Neural progenitor cell (in vitro differentiated cells): ENCODE results near the gene MYLK. TPM values are rescaled to one million over a fixed set of nuclear protein-coding genes. Genes with fewer than 3 reads are reported as not detected.

ENCODE experiments used
- DNase-seq: peaks from one replicate; pipeline ENCODE4 v3.0.0-alpha.2; 2016; ENCODE audit warnings: low spot score
- H2AFZ ChIP-seq: fragments of 200-600 bp; sonication (generic); replicated peaks from 2 replicates; pipeline ENCODE4 v1.6.1; 2016; ENCODE audit warnings: antibody characterized with exemption
- H3F3A ChIP-seq: fragments of 200-600 bp; sonication (generic); 2 replicates; pipeline ENCODE4 v1.6.1; 2016; ENCODE audit warnings: antibody characterized with exemption, low read depth
- H3K27ac ChIP-seq: fragments of 200-600 bp; sonication (generic); 2 replicates; pipeline ENCODE4 v1.5.1; 2016; ENCODE audit warnings: mild to moderate bottlenecking
- H3K27me3 ChIP-seq: fragments of 200-600 bp; sonication (generic); 2 replicates; pipeline ENCODE4 v1.6.1; 2016; ENCODE audit warnings: mild to moderate bottlenecking, moderate library complexity
- H3K36me3 ChIP-seq: fragments of 200-600 bp; sonication (generic); 2 replicates; pipeline ENCODE4 v1.5.1; 2016
- H3K4me1 ChIP-seq: fragments of 200-600 bp; sonication (generic); 2 replicates; pipeline ENCODE4 v1.6.1; 2016; ENCODE audit warnings: mixed run types
- H3K4me2 ChIP-seq: fragments of 200-600 bp; sonication (generic); 2 replicates; pipeline ENCODE4 v1.6.1; 2016
- H3K4me3 ChIP-seq: fragments of 200-600 bp; sonication (generic); 2 replicates; pipeline ENCODE4 v1.5.1; 2016
- H3K79me2 ChIP-seq: fragments of 200-600 bp; sonication (generic); 2 replicates; pipeline ENCODE4 v1.6.1; 2016; ENCODE audit warnings: low read depth
- H3K9ac ChIP-seq: fragments of 200-600 bp; sonication (generic); 2 replicates; pipeline ENCODE4 v1.6.1; 2016
- H3K9me3 ChIP-seq: fragments of 200-600 bp; sonication (generic); 2 replicates; pipeline ENCODE4 v1.5.1; 2016; ENCODE audit warnings: low read depth
- H4K20me1 ChIP-seq: fragments of 200-600 bp; sonication (generic); 2 replicates; pipeline ENCODE4 v1.6.1; 2016; ENCODE audit warnings: low read depth
- H3K27ac Mint-ChIP-seq: 3 replicates; pipeline ENCODE4 v1.8.0; 2021; ENCODE audit warnings: mixed read lengths
- H3K27me3 Mint-ChIP-seq: 2 replicates; pipeline ENCODE4 v1.8.0; 2022; ENCODE audit warnings: low read depth, mild to moderate bottlenecking, inconsistent platforms, moderate library complexity, mixed read lengths; ENCODE audit not compliant: insufficient read depth
- H3K36me3 Mint-ChIP-seq: 3 replicates; pipeline ENCODE4 v1.8.0; 2021; ENCODE audit warnings: mixed read lengths
- H3K4me1 Mint-ChIP-seq: 3 replicates; pipeline ENCODE4 v1.8.0; 2021; ENCODE audit warnings: mixed read lengths
- H3K4me3 Mint-ChIP-seq: 3 replicates; pipeline ENCODE4 v1.8.0; 2021; ENCODE audit warnings: mild to moderate bottlenecking, moderate library complexity, mixed read lengths
- H3K9me3 Mint-ChIP-seq: 3 replicates; pipeline ENCODE4 v1.8.0; 2020; ENCODE audit warnings: mixed read lengths
- CTCF ChIP-seq: fragments of 200-600 bp; sonication (generic); IDR thresholded peaks from 2 replicates; pipeline ENCODE4 v1.5.1; 2017; ENCODE audit warnings: antibody characterized with exemption, mild to moderate bottlenecking
- EZH2 ChIP-seq: fragments of 200-600 bp; sonication (generic); IDR thresholded peaks from 2 replicates; pipeline ENCODE4 v1.6.1; 2017; ENCODE audit warnings: antibody characterized with exemption, mild to moderate bottlenecking, moderate library complexity
- EZH2phosphoT487 ChIP-seq: fragments of 200-600 bp; sonication (generic); IDR thresholded peaks from 2 replicates; pipeline ENCODE4 v1.6.1; 2017; ENCODE audit warnings: antibody characterized with exemption
- total RNA-seq: library from RNA; depleted of rRNA; stranded (reverse); fragments of >200 nt; gene quantifications from 2 replicates; pipeline ENCODE4 v1.2.3, GENCODE V29; 2015; ENCODE audit warnings: low replicate concordance

Gene MYLK
- total RNA-seq, 1 donor from 2014 or later, result 28.4 TPM

GRCh38 chr3:123807820-123808219 is 76.3 kb downstream of the MYLK start:
- no peaks in the 10 kb centered on the region for H3K36me3 ChIP-seq
- DNase-seq, result no peak
- no peak overlapping the region for H2AFZ ChIP-seq
- no peaks in the 10 kb centered on the region for H3K79me2 ChIP-seq
- no peak for TF ChIP-seq CTCF
- no peak for TF ChIP-seq EZH2phosphoT487
- no peak for TF ChIP-seq EZH2
- Mint-ChIP-seq H3K4me3 (no peak overlapping the region), H3K4me1 (peaks cover 26% of the 10 kb centered on the region), H3K36me3 (peaks cover 18% of the 10 kb centered on the region), H3K27ac (no peak overlapping the region), H3K9me3 (peaks cover 2% of the 10 kb centered on the region), H3K27me3 (peaks cover 4% of the 10 kb centered on the region)
- no peak overlapping the region for H3K4me2 ChIP-seq
- H3K27ac ChIP-seq, result no peak overlapping the region
- H3K4me3 ChIP-seq, result no peak overlapping the region
- no peaks in the 10 kb centered on the region for H3K27me3 ChIP-seq
- H3K4me1 ChIP-seq, result no peaks in the 10 kb centered on the region
- H3K9ac ChIP-seq, result no peak overlapping the region
- H3F3A ChIP-seq, result no peaks in the 10 kb centered on the region
- no peaks in the 10 kb centered on the region for H4K20me1 ChIP-seq
- no peaks in the 10 kb centered on the region for H3K9me3 ChIP-seq

GRCh38 chr3:123805504-123805903 is 78.6 kb downstream of the MYLK start:
- H3K4me1 Mint-ChIP-seq, result peaks cover 30% of the 10 kb centered on the region
- peaks cover 2% of the 10 kb centered on the region for H3K9me3 Mint-ChIP-seq

GRCh38 chr3:123805101-123805500 is 79.0 kb downstream of the MYLK start:
- Histone ChIP-seq H3F3A (peaks cover 16% of the 10 kb centered on the region), H3K79me2 (no peaks in the 10 kb centered on the region), H3K9me3 (no peaks in the 10 kb centered on the region), H3K27me3 (no peaks in the 10 kb centered on the region), H2AFZ (no peak overlapping the region), H3K27ac (no peak overlapping the region), H3K4me1 (peaks cover 12% of the 10 kb centered on the region), H3K4me2 (no peak overlapping the region), H3K4me3 (no peak overlapping the region), H3K9ac (no peak overlapping the region), H3K36me3 (no peaks in the 10 kb centered on the region), H4K20me1 (peaks cover 7% of the 10 kb centered on the region)
- peaks cover 4% of the 10 kb centered on the region for H3K27me3 Mint-ChIP-seq
- TF ChIP-seq EZH2 (no peak), EZH2phosphoT487 (no peak), CTCF (no peak)
- H3K36me3 Mint-ChIP-seq, result peaks cover 14% of the 10 kb centered on the region
- no peak overlapping the region for H3K4me3 Mint-ChIP-seq
- peaks cover 2% of the 10 kb centered on the region for H3K9me3 Mint-ChIP-seq
- peaks cover 34% of the 10 kb centered on the region for H3K4me1 Mint-ChIP-seq
- no peak for DNase-seq
- H3K27ac Mint-ChIP-seq, result no peak overlapping the region

More at GRCh38 chr3:123805504-123805903, 78.6 kb downstream of the MYLK start:
- H3K36me3 ChIP-seq, result no peaks in the 10 kb centered on the region
- no peak overlapping the region for H3K4me3 Mint-ChIP-seq
- no peak for DNase-seq
- no peak overlapping the region for H3K27ac ChIP-seq
- no peak overlapping the region for H3K4me3 ChIP-seq
- H4K20me1 ChIP-seq, result peaks cover 3% of the 10 kb centered on the region
- no peak overlapping the region for H3K4me2 ChIP-seq
- peaks cover 12% of the 10 kb centered on the region for H3F3A ChIP-seq
- peaks cover 4% of the 10 kb centered on the region for H3K27me3 Mint-ChIP-seq
- no peak overlapping the region for H3K9ac ChIP-seq
- H3K27me3 ChIP-seq, result no peaks in the 10 kb centered on the region
- no peak for TF ChIP-seq EZH2phosphoT487
- no peak for TF ChIP-seq EZH2
- no peak for TF ChIP-seq CTCF
- peaks cover 14% of the 10 kb centered on the region for H3K36me3 Mint-ChIP-seq
- peaks cover 8% of the 10 kb centered on the region for H3K4me1 ChIP-seq
- H2AFZ ChIP-seq, result no peak overlapping the region
- H3K79me2 ChIP-seq, result no peaks in the 10 kb centered on the region
- H3K9me3 ChIP-seq, result no peaks in the 10 kb centered on the region
- no peak overlapping the region for H3K27ac Mint-ChIP-seq
